ENCODE results near the gene NEURL3.
"Not testable (repeated sequence)": the region's sequence is repeated elsewhere in the genome, so short reads cannot be mapped to it uniquely, and the experiment has no call there.

The NEURL3 gene

GRCh38 chr2:96499061-96499960 is 5.8 kb downstream of the NEURL3 start:
- Histone ChIP-seq H3K36me3 (ENCODE audit: control insufficient read depth in 1 of 2, insufficient read depth in 2 of 2, low read length in 2 of 2) (no peaks in the 10 kb centered on the region), H3K4me3 (ENCODE audit: low read depth in 1 of 2, low read length in 2 of 2) (no peak overlapping the region), H3K9me3 (ENCODE audit: control insufficient read depth in 1 of 2, low read length in 2 of 2) (peaks cover 0 to 4% of the 10 kb centered on the region in 2 donors), H3K9ac (ENCODE audit: low read depth in 1 of 2, low read length in 2 of 2) (no peak overlapping the region), H3K27ac (ENCODE audit: low read depth, low read length) (no peak overlapping the region), H3K27me3 (ENCODE audit: control insufficient read depth in 1 of 2, insufficient read depth in 2 of 2, low read length in 2 of 2) (no peaks in the 10 kb centered on the region), H3K4me1 (ENCODE audit: control insufficient read depth in 1 of 2, insufficient read depth in 2 of 2, low read length in 2 of 2) (peaks cover 21 to 23% of the 10 kb centered on the region in 2 donors)

GRCh38 chr2:96498611-96499010 is 6.5 kb downstream of the NEURL3 start:
- H3K4me1 ChIP-seq (ENCODE audit: control insufficient read depth in 1 of 2, insufficient read depth in 2 of 2, low read length in 2 of 2): peaks cover 21 to 23% of the 10 kb centered on the region in 2 donors
- H3K36me3 ChIP-seq (ENCODE audit: control insufficient read depth in 1 of 2, insufficient read depth in 2 of 2, low read length in 2 of 2); H3K27me3 ChIP-seq (ENCODE audit: control insufficient read depth in 1 of 2, insufficient read depth in 2 of 2, low read length in 2 of 2); H3K27ac ChIP-seq (ENCODE audit: low read depth, low read length); H3K9me3 ChIP-seq (ENCODE audit: control insufficient read depth in 1 of 2, low read length in 2 of 2); H3K9ac ChIP-seq (ENCODE audit: low read depth in 1 of 2, low read length in 2 of 2); H3K4me3 ChIP-seq (ENCODE audit: low read depth in 1 of 2, low read length in 2 of 2): not testable (repeated sequence)

GRCh38 chr2:96498021-96498431 is 7.1 kb downstream of the NEURL3 start:
- Histone ChIP-seq H3K27me3 (ENCODE audit: control insufficient read depth in 1 of 2, insufficient read depth in 2 of 2, low read length in 2 of 2) (no peaks in the 10 kb centered on the region), H3K27ac (ENCODE audit: low read depth, low read length) (no peak overlapping the region), H3K9ac (ENCODE audit: low read depth in 1 of 2, low read length in 2 of 2) (no peak overlapping the region), H3K9me3 (ENCODE audit: control insufficient read depth in 1 of 2, low read length in 2 of 2) (peaks cover 0 to 4% of the 10 kb centered on the region in 2 donors), H3K4me1 (ENCODE audit: control insufficient read depth in 1 of 2, insufficient read depth in 2 of 2, low read length in 2 of 2) (peaks cover 18% of the 10 kb centered on the region in 2 donors), H3K4me3 (ENCODE audit: low read depth in 1 of 2, low read length in 2 of 2) (no peak overlapping the region), H3K36me3 (ENCODE audit: control insufficient read depth in 1 of 2, insufficient read depth in 2 of 2, low read length in 2 of 2) (no peaks in the 10 kb centered on the region)

DNA sequence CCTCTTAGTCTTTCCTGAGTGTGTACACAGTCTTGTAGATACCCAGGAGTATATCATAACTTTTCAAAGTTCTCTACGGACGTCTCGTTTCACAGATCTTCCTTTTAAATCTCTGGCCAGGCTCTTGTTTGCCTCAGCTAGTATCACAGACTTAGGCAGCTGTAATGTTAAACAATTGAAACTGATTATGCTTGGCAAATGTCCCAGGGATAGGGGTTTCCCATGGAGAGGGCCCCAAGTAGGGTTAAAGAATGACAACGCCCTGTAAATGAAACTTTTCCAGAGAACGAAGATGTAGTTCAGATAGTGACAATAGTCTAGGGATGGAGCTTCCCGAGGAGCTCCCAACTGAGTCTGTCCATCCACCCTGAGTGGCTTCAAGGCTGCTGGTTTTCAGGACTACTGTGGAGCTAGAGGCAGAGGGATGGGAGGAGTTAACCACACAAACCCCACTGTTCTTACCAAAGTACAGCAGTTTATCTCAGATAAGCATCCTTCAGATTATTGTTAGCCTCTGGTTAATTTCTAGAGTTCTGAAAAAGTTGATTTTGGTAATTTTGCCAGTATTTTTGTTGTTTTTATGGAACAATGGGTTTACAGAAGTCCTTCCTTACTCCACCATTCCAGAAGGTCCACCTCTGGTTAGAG is 9.1 kb downstream of the NEURL3 start:
- H3K27ac ChIP-seq (ENCODE audit: low read depth, low read length): no peak overlapping the region
- H3K36me3 ChIP-seq (ENCODE audit: control insufficient read depth in 1 of 2, insufficient read depth in 2 of 2, low read length in 2 of 2): no peaks in the 10 kb centered on the region
- no peaks in the 10 kb centered on the region for H3K4me1 ChIP-seq (ENCODE audit: control insufficient read depth in 1 of 2, insufficient read depth in 2 of 2, low read length in 2 of 2)
- no peak overlapping the region for H3K4me3 ChIP-seq (ENCODE audit: low read depth in 1 of 2, low read length in 2 of 2)
- no peak overlapping the region for H3K9ac ChIP-seq (ENCODE audit: low read depth in 1 of 2, low read length in 2 of 2)
- peaks cover 0 to 4% of the 10 kb centered on the region in 2 donors for H3K9me3 ChIP-seq (ENCODE audit: control insufficient read depth in 1 of 2, low read length in 2 of 2)
- no peaks in the 10 kb centered on the region for H3K27me3 ChIP-seq (ENCODE audit: control insufficient read depth in 1 of 2, insufficient read depth in 2 of 2, low read length in 2 of 2)

- Histone ChIP-seq H3K4me3 (ENCODE audit: low read depth in 1 of 2, low read length in 2 of 2) (no peak overlapping the region), H3K36me3 (ENCODE audit: control insufficient read depth in 1 of 2, insufficient read depth in 2 of 2, low read length in 2 of 2) (no peaks in the 10 kb centered on the region), H3K27ac (ENCODE audit: low read depth, low read length) (no peak overlapping the region), H3K9me3 (ENCODE audit: control insufficient read depth in 1 of 2, low read length in 2 of 2) (peaks cover 0 to 4% of the 10 kb centered on the region in 2 donors), H3K4me1 (ENCODE audit: control insufficient read depth in 1 of 2, insufficient read depth in 2 of 2, low read length in 2 of 2) (no peaks in the 10 kb centered on the region), H3K9ac (ENCODE audit: low read depth in 1 of 2, low read length in 2 of 2) (no peak overlapping the region), H3K27me3 (ENCODE audit: control insufficient read depth in 1 of 2, insufficient read depth in 2 of 2, low read length in 2 of 2) (no peaks in the 10 kb centered on the region)
Observed at GRCh38 chr2:96494188-96494587, 11.0 kb downstream of the NEURL3 start.

GRCh38 chr2:96493072-96493471 is 12.1 kb downstream of the NEURL3 start:
- H3K4me1 ChIP-seq (ENCODE audit: control insufficient read depth in 1 of 2, insufficient read depth in 2 of 2, low read length in 2 of 2): no peaks in the 10 kb centered on the region
- no peak overlapping the region for H3K27ac ChIP-seq (ENCODE audit: low read depth, low read length)
- no peaks in the 10 kb centered on the region for H3K36me3 ChIP-seq (ENCODE audit: control insufficient read depth in 1 of 2, insufficient read depth in 2 of 2, low read length in 2 of 2)
- H3K9me3 ChIP-seq (ENCODE audit: control insufficient read depth in 1 of 2, low read length in 2 of 2): peaks cover 0 to 4% of the 10 kb centered on the region in 2 donors
- H3K9ac ChIP-seq (ENCODE audit: low read depth in 1 of 2, low read length in 2 of 2): no peak overlapping the region
- H3K4me3 ChIP-seq (ENCODE audit: low read depth in 1 of 2, low read length in 2 of 2): no peak overlapping the region
- H3K27me3 ChIP-seq (ENCODE audit: control insufficient read depth in 1 of 2, insufficient read depth in 2 of 2, low read length in 2 of 2): no peaks in the 10 kb centered on the region

DNA sequence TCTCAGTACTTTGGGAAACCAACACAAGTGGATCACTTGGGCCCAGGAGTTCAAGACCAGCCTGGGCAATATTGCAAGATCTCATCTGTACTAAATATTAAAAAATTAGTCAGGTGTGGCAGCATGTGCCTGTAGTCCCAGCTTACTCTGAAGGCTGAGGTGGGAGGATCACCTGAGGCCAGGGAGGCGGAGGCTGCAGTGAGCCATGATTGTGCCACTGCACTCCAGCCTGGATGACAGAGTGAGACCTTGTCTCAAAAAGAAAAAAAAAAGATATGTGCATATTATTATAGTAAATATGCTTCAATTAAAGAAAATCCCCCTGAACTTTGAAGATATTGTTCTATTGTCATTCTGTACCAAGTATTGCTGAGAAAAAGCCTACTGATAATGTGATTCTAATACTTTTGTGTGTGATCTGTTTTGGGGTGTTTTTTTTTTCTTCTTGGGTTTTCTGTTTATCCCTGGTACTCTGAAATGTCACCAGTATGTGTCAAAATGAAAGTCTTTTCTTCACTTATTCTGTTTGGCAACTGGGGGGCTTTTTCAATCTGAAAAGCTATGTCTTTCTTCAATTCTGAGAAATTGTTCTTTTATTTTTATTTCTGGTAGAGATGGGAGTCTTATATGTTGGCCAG is 13.2 kb downstream of the NEURL3 start:
- no peaks in the 10 kb centered on the region for H3K4me1 ChIP-seq (ENCODE audit: control insufficient read depth in 1 of 2, insufficient read depth in 2 of 2, low read length in 2 of 2)
- H3K9me3 ChIP-seq (ENCODE audit: control insufficient read depth in 1 of 2, low read length in 2 of 2): peaks cover 0 to 4% of the 10 kb centered on the region in 2 donors
- H3K27me3 ChIP-seq (ENCODE audit: control insufficient read depth in 1 of 2, insufficient read depth in 2 of 2, low read length in 2 of 2): no peaks in the 10 kb centered on the region
- H3K9ac ChIP-seq (ENCODE audit: low read depth in 1 of 2, low read length in 2 of 2): no peak overlapping the region
- no peak overlapping the region for H3K27ac ChIP-seq (ENCODE audit: low read depth, low read length)
- no peak overlapping the region for H3K4me3 ChIP-seq (ENCODE audit: low read depth in 1 of 2, low read length in 2 of 2)
- no peaks in the 10 kb centered on the region for H3K36me3 ChIP-seq (ENCODE audit: control insufficient read depth in 1 of 2, insufficient read depth in 2 of 2, low read length in 2 of 2)

- Histone ChIP-seq H3K27me3 (ENCODE audit: control insufficient read depth in 1 of 2, insufficient read depth in 2 of 2, low read length in 2 of 2) (no peaks in the 10 kb centered on the region), H3K4me1 (ENCODE audit: control insufficient read depth in 1 of 2, insufficient read depth in 2 of 2, low read length in 2 of 2) (peaks cover 7 to 17% of the 10 kb centered on the region in 2 donors), H3K4me3 (ENCODE audit: low read depth in 1 of 2, low read length in 2 of 2) (no peak overlapping the region), H3K36me3 (ENCODE audit: control insufficient read depth in 1 of 2, insufficient read depth in 2 of 2, low read length in 2 of 2) (no peaks in the 10 kb centered on the region), H3K9me3 (ENCODE audit: control insufficient read depth in 1 of 2, low read length in 2 of 2) (peaks cover 0 to 1% of the 10 kb centered on the region in 2 donors), H3K9ac (ENCODE audit: low read depth in 1 of 2, low read length in 2 of 2) (no peak overlapping the region), H3K27ac (ENCODE audit: low read depth, low read length) (no peak overlapping the region)
Observed at GRCh38 chr2:96489663-96490062, 15.5 kb downstream of the NEURL3 start.

GRCh38 chr2:96489261-96489660 is 15.9 kb downstream of the NEURL3 start:
- Histone ChIP-seq H3K9ac (ENCODE audit: low read depth in 1 of 2, low read length in 2 of 2) (no peak overlapping the region), H3K27ac (ENCODE audit: low read depth, low read length) (no peak overlapping the region), H3K4me1 (ENCODE audit: control insufficient read depth in 1 of 2, insufficient read depth in 2 of 2, low read length in 2 of 2) (peaks cover 7 to 17% of the 10 kb centered on the region in 2 donors), H3K27me3 (ENCODE audit: control insufficient read depth in 1 of 2, insufficient read depth in 2 of 2, low read length in 2 of 2) (no peaks in the 10 kb centered on the region), H3K9me3 (ENCODE audit: control insufficient read depth in 1 of 2, low read length in 2 of 2) (no peaks in the 10 kb centered on the region), H3K4me3 (ENCODE audit: low read depth in 1 of 2, low read length in 2 of 2) (no peak overlapping the region), H3K36me3 (ENCODE audit: control insufficient read depth in 1 of 2, insufficient read depth in 2 of 2, low read length in 2 of 2) (no peaks in the 10 kb centered on the region)

DNA sequence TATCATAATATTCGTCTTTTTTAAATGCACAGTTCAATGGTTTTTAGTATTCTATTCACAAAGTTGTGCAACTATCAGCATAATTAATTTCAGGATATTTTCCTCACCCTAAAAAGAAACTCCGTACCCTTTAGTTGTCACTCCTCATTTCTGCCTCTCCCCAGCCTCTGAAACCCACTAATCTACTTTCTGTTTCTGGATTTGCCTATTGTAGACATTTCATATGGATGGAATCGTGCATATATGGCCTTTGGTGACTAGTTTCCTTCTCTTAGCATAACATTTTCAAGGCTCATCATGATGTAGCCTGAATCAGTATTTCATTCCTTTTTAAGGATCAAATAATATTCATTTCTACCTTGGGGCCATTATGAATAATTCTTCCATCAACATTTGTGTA is 18.5 kb downstream of the NEURL3 start:
- H3K9me3 ChIP-seq (ENCODE audit: control insufficient read depth in 1 of 2, low read length in 2 of 2): no peaks in the 10 kb centered on the region
- H3K4me3 ChIP-seq (ENCODE audit: low read depth in 1 of 2, low read length in 2 of 2): peak overlapping the region; percentile 82 to 90
- H3K36me3 ChIP-seq (ENCODE audit: control insufficient read depth in 1 of 2, insufficient read depth in 2 of 2, low read length in 2 of 2): no peaks in the 10 kb centered on the region
- H3K27me3 ChIP-seq (ENCODE audit: control insufficient read depth in 1 of 2, insufficient read depth in 2 of 2, low read length in 2 of 2): no peaks in the 10 kb centered on the region
- H3K27ac ChIP-seq (ENCODE audit: low read depth, low read length): peak overlapping the region; percentile 74
- peaks cover 7 to 17% of the 10 kb centered on the region in 2 donors for H3K4me1 ChIP-seq (ENCODE audit: control insufficient read depth in 1 of 2, insufficient read depth in 2 of 2, low read length in 2 of 2)
- H3K9ac ChIP-seq (ENCODE audit: low read depth in 1 of 2, low read length in 2 of 2): peak overlapping the region; percentile 81 to 94

All from duodenal mucosa (tissue), 2 donors.